Astrocyte of the cerebellum (primary cell): ENCODE data around the gene LSM11.

Source experiments
- DNase-seq: peaks from one replicate; pipeline ENCODE4 v3.0.0-alpha.2; 2011; ENCODE audit warnings: low read depth
- H3K4me3 ChIP-seq: 2 replicates; pipeline ENCODE4 v1.5.1; 2011; ENCODE audit warnings: mild to moderate bottlenecking, low read depth, low read length, moderate library complexity
- in situ Hi-C: cut with HindIII; loops from 2 replicates; pipeline ENCODE4 v1.10.0; 2017; ENCODE audit warnings: low sequenced_read_pairs
- TF ChIP-seq, protein P1 (sequence below): IDR thresholded peaks from 2 replicates; pipeline ENCODE4 v1.5.1; 2012; ENCODE audit warnings: low read length, low read depth, moderate library complexity, mild to moderate bottlenecking; ENCODE audit errors: missing control alignments

Gene LSM11

DNA sequence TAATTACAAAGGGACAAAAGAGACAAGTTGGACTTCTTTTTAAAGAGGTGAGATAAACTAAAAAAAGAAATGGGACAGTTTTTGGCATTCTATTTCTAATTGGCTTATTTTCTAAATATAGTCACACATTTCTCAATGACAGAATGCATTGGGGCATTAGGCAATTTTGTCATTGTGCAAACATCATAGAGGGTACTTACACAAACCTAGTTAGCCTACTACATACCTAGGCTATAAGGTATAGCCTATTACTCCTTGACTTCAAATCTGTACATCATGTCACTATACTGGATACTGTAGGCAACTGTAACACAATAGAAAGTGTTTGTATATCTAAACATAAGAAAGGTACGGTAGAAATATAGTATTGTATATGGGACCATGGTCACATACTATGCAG is 56.1 kb downstream of the LSM11 start:
- in situ Hi-C loops: no loop called here
- DNase-seq: no peak
- H3K4me3 ChIP-seq: no peak overlapping the region
- TF ChIP-seq, protein P1, sequence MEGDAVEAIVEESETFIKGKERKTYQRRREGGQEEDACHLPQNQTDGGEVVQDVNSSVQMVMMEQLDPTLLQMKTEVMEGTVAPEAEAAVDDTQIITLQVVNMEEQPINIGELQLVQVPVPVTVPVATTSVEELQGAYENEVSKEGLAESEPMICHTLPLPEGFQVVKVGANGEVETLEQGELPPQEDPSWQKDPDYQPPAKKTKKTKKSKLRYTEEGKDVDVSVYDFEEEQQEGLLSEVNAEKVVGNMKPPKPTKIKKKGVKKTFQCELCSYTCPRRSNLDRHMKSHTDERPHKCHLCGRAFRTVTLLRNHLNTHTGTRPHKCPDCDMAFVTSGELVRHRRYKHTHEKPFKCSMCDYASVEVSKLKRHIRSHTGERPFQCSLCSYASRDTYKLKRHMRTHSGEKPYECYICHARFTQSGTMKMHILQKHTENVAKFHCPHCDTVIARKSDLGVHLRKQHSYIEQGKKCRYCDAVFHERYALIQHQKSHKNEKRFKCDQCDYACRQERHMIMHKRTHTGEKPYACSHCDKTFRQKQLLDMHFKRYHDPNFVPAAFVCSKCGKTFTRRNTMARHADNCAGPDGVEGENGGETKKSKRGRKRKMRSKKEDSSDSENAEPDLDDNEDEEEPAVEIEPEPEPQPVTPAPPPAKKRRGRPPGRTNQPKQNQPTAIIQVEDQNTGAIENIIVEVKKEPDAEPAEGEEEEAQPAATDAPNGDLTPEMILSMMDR: no peak

- in situ Hi-C loops: loop anchor here (10.0 kb wide), 1 partner anchor 1335 kb away; no protein-coding TSS in a partner anchor
- DNase-seq: no peak
- TF ChIP-seq, protein P1: no peak
- H3K4me3 ChIP-seq: no peak overlapping the region
Measured at GRCh38 chr5:157800137-157800536, 56.6 kb downstream of the LSM11 start.

GRCh38 chr5:157802736-157803135 is 59.2 kb downstream of the LSM11 start:
- H3K4me3 ChIP-seq: no peak overlapping the region
- in situ Hi-C loops: loop anchor here (10.0 kb wide), 1 partner anchor 1332 kb away; no protein-coding TSS in a partner anchor
- TF ChIP-seq, protein P1: no peak
- no peak for DNase-seq

- no peak for DNase-seq
- TF ChIP-seq, protein P1: no peak
- in situ Hi-C loops: loop anchor here (10.0 kb wide), 1 partner anchor 1327 kb away; no protein-coding TSS in a partner anchor
- no peak overlapping the region for H3K4me3 ChIP-seq
Measured at GRCh38 chr5:157808043-157808442, 64.5 kb downstream of the LSM11 start.
